Mucosa of gallbladder (tissue), 1 donor: Measurements from ENCODE around the gene MARVELD1. TPM values are rescaled to one million over a fixed set of nuclear protein-coding genes. Genes with fewer than 3 reads are reported as not detected.

Source experiments
- DNase-seq: peaks from one replicate; pipeline ENCODE4 v3.0.0-alpha.2; 2020; ENCODE audit warnings: low spot score
- total RNA-seq: library from RNA; stranded (reverse); gene quantifications from one replicate; pipeline ENCODE4 v1.2.1, GENCODE V29; 2021
- donor health status: DM: no; HTN: no; CAD: no.

The MARVELD1 gene
- total RNA-seq, 1 donor from 2014 or later, result 37.8 TPM

- no peak for DNase-seq
These were observed 42.2 kb downstream of the MARVELD1 start for GRCh38 chr10:97755718-97756117.

- DNase-seq, result no peak
These were observed 43.9 kb downstream of the MARVELD1 start for GRCh38 chr10:97757471-97757870.

- DNase-seq, result no peak
These were observed 45.8 kb downstream of the MARVELD1 start for GRCh38 chr10:97759158-97759887.

GRCh38 chr10:97759946-97760345, 46.4 kb downstream of the MARVELD1 start:
- no peak for DNase-seq

DNA sequence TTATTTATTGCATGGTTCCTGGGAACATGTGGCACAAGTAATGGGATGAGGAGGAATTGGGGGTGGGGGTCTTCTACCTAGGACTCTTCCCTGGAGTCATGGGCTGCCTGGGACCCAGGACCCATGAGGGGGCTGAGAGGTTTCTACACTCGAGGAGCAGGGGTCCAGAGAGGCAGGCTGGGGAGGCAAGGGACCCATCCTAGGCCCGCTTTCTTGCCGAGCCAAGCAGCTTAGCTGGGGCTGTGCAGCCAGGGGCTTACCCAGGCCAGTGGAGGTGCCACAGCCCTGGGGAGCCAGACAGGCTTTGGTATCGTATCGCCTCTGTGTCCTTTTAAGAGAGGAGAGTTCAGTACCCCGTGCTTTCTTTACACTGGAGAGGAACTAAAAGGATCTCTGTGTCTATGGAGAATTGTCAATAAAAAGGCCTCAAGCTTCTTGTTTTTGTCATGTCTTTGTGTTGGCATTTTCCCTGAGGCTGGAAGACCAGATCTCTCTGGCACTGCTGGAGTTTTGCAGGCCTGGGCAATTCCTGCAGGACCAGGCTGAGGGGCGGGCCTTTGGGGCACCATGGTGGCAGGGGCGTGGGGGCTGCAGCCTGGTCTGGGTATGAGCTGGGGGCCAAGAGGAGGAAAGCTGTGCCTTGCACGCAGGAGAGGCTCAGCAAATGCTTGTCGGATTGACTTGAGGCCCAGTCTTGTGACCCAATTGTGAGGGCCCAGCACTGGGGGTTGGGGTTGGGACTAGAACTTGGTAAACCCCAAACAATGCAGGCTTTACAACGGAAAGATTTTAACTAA, 47.1 kb downstream of the MARVELD1 start:
- no peak for DNase-seq

GRCh38 chr10:97761331-97761865, 47.9 kb downstream of the MARVELD1 start:
- no peak for DNase-seq

DNA sequence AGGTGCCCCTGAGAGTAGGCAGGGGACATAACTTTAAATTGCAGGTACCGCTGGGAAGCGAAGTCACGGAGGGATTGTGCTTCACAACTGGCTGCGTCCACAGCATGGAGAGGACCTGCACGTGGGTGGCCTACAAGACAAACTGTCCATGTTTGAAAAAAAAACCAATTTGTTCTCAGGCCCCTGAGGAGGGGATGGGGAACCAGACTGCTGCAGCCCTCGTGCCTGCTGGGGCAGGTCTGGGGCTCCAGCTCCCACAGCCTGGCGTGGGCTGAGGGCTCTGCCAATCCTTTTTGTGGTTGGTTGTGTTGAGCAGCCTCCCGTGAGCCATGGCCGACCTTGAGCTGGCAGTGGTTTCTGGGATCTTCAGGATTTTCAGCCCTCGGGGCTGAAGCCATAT, 48.5 kb downstream of the MARVELD1 start:
- DNase-seq, result no peak

DNA sequence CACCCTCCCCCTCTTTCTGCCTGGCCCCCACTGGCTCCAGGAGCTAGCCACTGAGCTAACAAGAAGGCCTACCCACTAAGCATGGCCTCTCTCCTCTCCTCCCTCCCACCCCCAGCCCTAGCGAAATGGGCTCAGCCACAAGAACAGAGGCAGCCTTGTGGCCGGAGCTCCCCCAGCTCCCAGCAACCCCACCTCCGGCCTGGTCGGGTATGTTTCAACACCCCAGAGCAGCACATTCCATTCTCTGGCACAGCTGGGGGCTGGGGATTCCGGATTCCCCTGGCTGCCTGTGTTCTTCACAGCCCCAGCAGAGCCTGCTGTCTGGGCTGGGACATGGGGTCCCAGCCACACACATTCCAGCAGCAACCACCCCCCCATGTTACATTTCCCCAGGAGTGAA, 49.3 kb downstream of the MARVELD1 start:
- DNase-seq, result peak; percentile 37

- DNase-seq, result no peak
These were observed 49.9 kb downstream of the MARVELD1 start for GRCh38 chr10:97763411-97763810.

- no peak for DNase-seq
These were observed 50.4 kb downstream of the MARVELD1 start for GRCh38 chr10:97763947-97764346.

- no peak for DNase-seq
These were observed 51.0 kb downstream of the MARVELD1 start for GRCh38 chr10:97764519-97764931.

DNA sequence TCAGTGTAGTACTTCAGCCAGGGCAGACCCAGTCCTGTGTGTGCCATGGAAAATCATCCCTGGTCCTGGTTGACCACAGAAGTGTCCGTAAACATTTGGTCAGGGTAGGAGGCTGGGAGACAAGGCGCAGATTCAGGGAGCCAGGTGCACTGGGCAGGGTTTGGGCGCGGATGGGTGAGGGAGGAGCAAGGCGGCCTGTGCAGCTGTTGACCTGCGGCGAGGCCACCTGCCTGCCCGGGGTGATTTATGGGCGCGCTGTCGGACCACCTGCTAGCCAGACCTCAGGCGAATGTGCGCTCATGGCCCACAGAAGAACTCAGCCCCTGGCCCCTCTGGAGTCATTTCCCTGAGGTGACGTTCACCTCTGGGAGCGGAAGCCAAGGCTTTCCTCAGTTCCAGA, 51.7 kb downstream of the MARVELD1 start:
- no peak for DNase-seq

DNA sequence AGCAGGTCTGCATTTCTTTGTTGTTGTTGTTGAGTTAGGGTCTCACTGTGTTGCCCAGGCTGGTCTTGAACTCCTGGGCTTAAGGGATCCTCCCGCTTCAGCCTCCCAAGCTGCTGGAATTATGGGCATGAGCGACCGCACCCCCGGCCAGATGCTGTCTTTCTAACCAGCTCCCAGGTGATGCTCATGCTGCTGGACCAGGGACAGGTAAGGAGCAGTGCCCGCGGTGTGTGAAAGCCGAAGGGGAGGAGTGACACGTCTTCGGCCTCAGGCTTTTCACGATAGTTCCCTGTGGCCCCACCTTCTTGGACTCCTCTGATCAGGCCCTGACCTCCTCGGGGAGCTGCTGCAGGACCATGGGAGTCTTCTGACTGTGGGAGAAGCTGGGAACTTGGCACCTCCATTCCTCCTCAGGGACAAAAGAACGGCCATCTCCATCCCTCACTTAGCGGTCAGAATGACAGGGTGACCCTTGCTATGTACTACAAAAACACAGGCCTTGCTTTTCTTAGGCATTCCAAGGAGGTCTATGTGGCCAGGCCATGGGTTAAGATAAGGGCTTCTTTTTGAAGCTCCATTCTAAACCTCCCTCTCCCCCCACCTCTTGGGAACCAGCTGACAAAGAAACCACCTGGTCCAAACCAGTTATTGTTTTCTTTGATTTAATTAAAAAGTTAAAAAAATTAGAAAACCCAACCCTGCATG, 52.7 kb downstream of the MARVELD1 start:
- no peak for DNase-seq

GRCh38 chr10:97766996-97767924, 53.7 kb downstream of the MARVELD1 start:
- DNase-seq, result no peak

Other genes starting within 250 kb of the MARVELD1 start
- 48.1 TPM for gene MMS19, start 215.3 kb upstream of the MARVELD1 start, total RNA-seq
- gene UBTD1, start 214.8 kb upstream of the MARVELD1 start, total RNA-seq, result 13.8 TPM
- 2.3 TPM for gene ANKRD2, start 141.0 kb upstream of the MARVELD1 start, total RNA-seq
- 13.3 TPM for gene HOGA1, start 129.3 kb upstream of the MARVELD1 start, total RNA-seq
- gene C10orf62, start 124.0 kb upstream of the MARVELD1 start, total RNA-seq, result 1.0 TPM
- 6.9 TPM for gene MORN4, start 80.2 kb upstream of the MARVELD1 start, total RNA-seq
- gene PI4K2A, start 73.1 kb upstream of the MARVELD1 start, total RNA-seq, result 22.3 TPM
- 20.1 TPM for gene AVPI1, start 26.5 kb upstream of the MARVELD1 start, total RNA-seq
- 49.8 TPM for gene ZFYVE27, start 23.4 kb downstream of the MARVELD1 start, total RNA-seq
- 584 TPM for gene SFRP5, start 58.3 kb downstream of the MARVELD1 start, total RNA-seq
- gene GOLGA7B, start 136.1 kb downstream of the MARVELD1 start, total RNA-seq, result 3.3 TPM